Fibroblast of lung (primary cell): ENCODE results near the gene TP53BP1. TPM values are rescaled to one million over a fixed set of nuclear protein-coding genes. Genes with fewer than 3 reads are reported as not detected.

Experiments used
- DNase-seq, 2 donors: peaks; one replicate each; pipeline versions ENCODE4 v3.0.0 to v3.0.0-alpha.2; 2010; ENCODE audit warnings: low read depth in 2 of 2
- H2AFZ ChIP-seq: 2 replicates; pipeline ENCODE4 v1.5.1; 2012; ENCODE audit warnings: low read length, control low read depth, inconsistent platforms
- H3K27ac ChIP-seq: 2 replicates; pipeline ENCODE4 v1.5.1; 2011; ENCODE audit warnings: low read length, control low read depth; ENCODE audit not compliant: insufficient read depth
- H3K27me3 ChIP-seq: 2 replicates; pipeline ENCODE4 v1.5.1; 2011; ENCODE audit warnings: mild to moderate bottlenecking, low read length; ENCODE audit not compliant: control insufficient read depth, insufficient read depth
- H3K36me3 ChIP-seq: 2 replicates; pipeline ENCODE4 v1.5.1; 2011; ENCODE audit warnings: low read length; ENCODE audit not compliant: control insufficient read depth, insufficient read depth
- H3K4me1 ChIP-seq: 2 replicates; pipeline ENCODE4 v1.5.1; 2011; ENCODE audit warnings: low read length; ENCODE audit not compliant: control insufficient read depth, insufficient read depth; ENCODE audit errors: extremely low read depth
- H3K4me2 ChIP-seq: 2 replicates; pipeline ENCODE4 v1.5.1; 2011; ENCODE audit warnings: low read length, control low read depth; ENCODE audit not compliant: insufficient read depth; ENCODE audit errors: extremely low read depth
- H3K4me3 ChIP-seq, 4 experiments: fragments of 200-600 bp in 1 of 4; sonication (generic) in 1 of 4; replicated peaks in 1 of 4; 2 replicates each; pipeline ENCODE4 v1.5.1; 2011 to 2016; ENCODE audit warnings: low read length in 4 of 4, low read depth in 3 of 4, mild to moderate bottlenecking in 3 of 4, control low read depth in 2 of 4, inconsistent platforms in 1 of 4, mixed read lengths in 1 of 4; ENCODE audit not compliant: insufficient read depth in 1 of 4; ENCODE audit errors: control extremely low read depth in 1 of 4
- H3K79me2 ChIP-seq: 2 replicates; pipeline ENCODE4 v1.5.1; 2012; ENCODE audit warnings: mild to moderate bottlenecking, low read length, inconsistent platforms; ENCODE audit not compliant: control insufficient read depth, insufficient read depth
- H3K9ac ChIP-seq: 2 replicates; pipeline ENCODE4 v1.5.1; 2011; ENCODE audit warnings: mild to moderate bottlenecking, low read length, control low read depth; ENCODE audit not compliant: insufficient read depth
- H3K9me3 ChIP-seq: 2 replicates; pipeline ENCODE4 v1.5.1; 2012; ENCODE audit warnings: low read depth, low read length; ENCODE audit not compliant: control insufficient read depth, insufficient read depth
- H4K20me1 ChIP-seq: 2 replicates; pipeline ENCODE4 v1.5.1; 2011; ENCODE audit warnings: low read length; ENCODE audit not compliant: control insufficient read depth, insufficient read depth; ENCODE audit errors: extremely low read depth
- CTCF ChIP-seq, 2 donors: IDR thresholded peaks in 1 of 2; conservative IDR thresholded peaks in 1 of 2; 1 replicate in 1 of 2; 2 replicates in 1 of 2; pipeline ENCODE4 v1.5.1; 2011 to 2012; ENCODE audit warnings: low read length in 2 of 2, control low read depth in 1 of 2, inconsistent platforms in 1 of 2, low read depth in 1 of 2, mild to moderate bottlenecking in 1 of 2
- EZH2 ChIP-seq: IDR thresholded peaks from 2 replicates; pipeline ENCODE4 v1.5.1; 2012; ENCODE audit warnings: low read length, control low read depth, mild to moderate bottlenecking; ENCODE audit errors: missing control alignments
- polyA plus RNA-seq, 2 donors: library from polyadenylated mRNA; depleted of rRNA in 1 of 2; stranded (reverse) in 1 of 2; unstranded in 1 of 2; fragments of >200 nt; gene quantifications; 2 replicates each; pipeline ENCODE4 v1.2.1, GENCODE V29; 2011 to 2012; ENCODE audit warnings: missing spikeins in 1 of 2
- total RNA-seq: library from RNA; depleted of rRNA; stranded (reverse); fragments of >200 nt; gene quantifications from 2 replicates; pipeline ENCODE4 v1.2.1, GENCODE V29; 2014

Gene TP53BP1
- total and polyA plus RNA-seq, 2 donors (not counting 1 experiment from before 2014, with no cell fraction given) = 38.8 to 132 TPM

DNA sequence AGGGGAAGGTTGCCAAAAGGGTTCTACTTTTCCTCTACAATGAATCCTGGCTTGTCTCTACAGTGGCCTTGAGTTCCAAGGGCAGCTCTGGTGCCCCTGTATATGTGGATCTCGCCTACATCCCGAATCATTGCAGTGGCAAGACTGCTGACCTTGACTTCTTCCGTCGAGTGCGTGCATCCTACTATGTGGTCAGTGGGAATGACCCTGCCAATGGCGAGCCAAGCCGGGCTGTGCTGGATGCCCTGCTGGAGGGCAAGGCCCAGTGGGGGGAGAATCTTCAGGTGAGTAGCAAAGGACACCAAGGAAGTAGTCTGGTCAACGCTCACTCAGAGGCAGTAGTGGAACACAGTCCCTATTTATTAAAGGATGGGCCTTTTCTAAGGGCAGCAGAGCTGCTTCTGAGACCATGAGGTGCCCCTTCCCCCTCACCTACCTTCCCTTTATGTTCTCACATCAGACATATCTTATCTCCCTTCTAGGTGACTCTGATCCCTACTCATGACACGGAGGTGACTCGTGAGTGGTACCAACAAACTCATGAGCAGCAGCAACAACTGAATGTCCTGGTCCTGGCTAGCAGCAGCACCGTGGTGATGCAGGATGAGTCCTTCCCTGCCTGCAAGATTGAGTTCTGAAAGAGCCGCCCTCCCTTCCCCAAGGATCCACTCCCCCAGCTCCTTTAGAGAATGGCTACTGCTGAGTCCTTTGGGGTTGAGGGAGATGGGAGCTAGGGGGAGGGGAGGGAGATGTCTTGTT, 36.8 kb upstream of the TP53BP1 start:
- no peak for TF ChIP-seq CTCF (conservative IDR thresholded peaks at IDR 0.05 in 1 of 2, IDR thresholded peaks at IDR 0.05 in 1 of 2; ENCODE audit: low read depth in 1 of 2, low read length in 2 of 2)
- TF ChIP-seq EZH2 = no peak
- Histone ChIP-seq H3K27ac (no peak overlapping the region), H3K4me2 (no peak overlapping the region), H3K4me3 (no peak overlapping the region), H3K27me3 (no peaks in the 10 kb centered on the region), H3K79me2 (peaks cover 1% of the 10 kb centered on the region), H3K4me1 (no peaks in the 10 kb centered on the region), H2AFZ (no peak overlapping the region), H3K9ac (no peak overlapping the region), H3K36me3 (peaks cover 16% of the 10 kb centered on the region), H4K20me1 (no peaks in the 10 kb centered on the region), H3K9me3 (no peaks in the 10 kb centered on the region)
- DNase-seq = no peak

DNA sequence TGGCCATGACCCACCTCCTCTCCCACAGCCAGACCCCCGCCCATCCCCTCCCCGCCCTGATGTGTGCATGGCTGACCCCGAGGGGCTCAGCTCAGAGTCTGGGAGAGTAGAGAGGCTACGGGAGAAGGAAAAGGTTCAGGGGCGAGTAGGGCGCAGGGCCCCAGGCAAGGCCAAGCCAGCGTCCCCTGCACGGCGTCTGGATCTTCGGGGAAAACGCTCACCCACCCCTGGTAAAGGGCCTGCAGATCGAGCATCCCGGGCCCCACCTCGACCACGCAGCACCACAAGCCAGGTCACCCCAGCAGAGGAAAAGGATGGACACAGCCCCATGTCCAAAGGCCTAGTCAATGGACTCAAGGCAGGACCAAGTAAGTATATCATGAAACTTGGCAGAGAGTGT, 36.2 kb upstream of the TP53BP1 start:
- H3K36me3 ChIP-seq = peaks cover 19% of the 10 kb centered on the region
- H4K20me1 ChIP-seq = no peaks in the 10 kb centered on the region
- no peak overlapping the region for H3K4me2 ChIP-seq
- H3K9ac ChIP-seq = no peak overlapping the region
- H3K79me2 ChIP-seq = peaks cover 1% of the 10 kb centered on the region
- H3K4me1 ChIP-seq = no peaks in the 10 kb centered on the region
- no peak overlapping the region for H3K27ac ChIP-seq
- no peak overlapping the region for H2AFZ ChIP-seq
- no peaks in the 10 kb centered on the region for H3K27me3 ChIP-seq
- DNase-seq = no peak
- no peaks in the 10 kb centered on the region for H3K9me3 ChIP-seq
- no peak overlapping the region for H3K4me3 ChIP-seq
- no peak for TF ChIP-seq CTCF (conservative IDR thresholded peaks at IDR 0.05 in 1 of 2, IDR thresholded peaks at IDR 0.05 in 1 of 2; ENCODE audit: low read depth in 1 of 2, low read length in 2 of 2)
- TF ChIP-seq EZH2 = no peak

DNA sequence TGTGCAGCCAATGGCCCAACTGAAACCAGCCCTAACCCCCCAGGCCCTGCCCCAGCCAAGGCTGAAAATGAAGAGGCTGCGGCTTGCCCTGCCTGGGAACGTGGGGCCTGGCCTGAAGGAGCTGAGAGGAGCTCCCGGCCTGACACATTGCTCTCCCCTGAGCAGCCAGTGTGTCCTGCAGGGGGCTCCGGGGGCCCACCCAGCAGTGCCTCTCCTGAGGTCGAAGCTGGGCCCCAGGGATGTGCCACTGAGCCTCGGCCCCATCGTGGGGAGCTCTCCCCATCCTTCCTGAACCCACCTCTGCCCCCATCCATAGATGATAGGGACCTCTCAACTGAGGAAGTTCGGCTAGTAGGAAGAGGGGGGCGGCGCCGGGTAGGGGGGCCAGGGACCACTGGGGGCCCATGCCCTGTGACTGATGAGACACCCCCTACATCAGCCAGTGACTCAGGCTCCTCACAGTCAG, 35.6 kb upstream of the TP53BP1 start:
- H3K4me1 ChIP-seq = no peaks in the 10 kb centered on the region
- H3K27ac ChIP-seq = no peak overlapping the region
- no peaks in the 10 kb centered on the region for H4K20me1 ChIP-seq
- H3K27me3 ChIP-seq = no peaks in the 10 kb centered on the region
- H2AFZ ChIP-seq = no peak overlapping the region
- TF ChIP-seq EZH2 = no peak
- no peak for TF ChIP-seq CTCF (conservative IDR thresholded peaks at IDR 0.05 in 1 of 2, IDR thresholded peaks at IDR 0.05 in 1 of 2; ENCODE audit: low read depth in 1 of 2, low read length in 2 of 2)
- no peak for DNase-seq
- H3K4me3 ChIP-seq = no peak overlapping the region
- H3K79me2 ChIP-seq = peaks cover 4% of the 10 kb centered on the region
- H3K36me3 ChIP-seq = peaks cover 25% of the 10 kb centered on the region
- H3K9me3 ChIP-seq = no peaks in the 10 kb centered on the region
- H3K9ac ChIP-seq = no peak overlapping the region
- no peak overlapping the region for H3K4me2 ChIP-seq
